HCT116 (cell line): ENCODE data around the gene NEU4. TPM values are rescaled to one million over a fixed set of nuclear protein-coding genes. Genes with fewer than 3 reads are reported as not detected.

ENCODE experiments used
- ATAC-seq: fragments of 200-7000 bp; cut with Tn5 transposase; 2 replicates; pipeline ENCODE4 v1.9.1; 2020; ENCODE audit warnings: mild to moderate bottlenecking, moderate library complexity
- BruUV-seq: library from RNA; stranded (reverse); fragments of 400-500 nt; replicated peaks from 2 replicates; lab custom pipeline; 2021; lab: Mats Ljungman, UMichigan
- CTCF ChIA-PET: fragments of 300-600 bp; sonication (Branson Sonifier 250); formaldehyde crosslinking; loops from one replicate; lab custom pipeline; 2021; ENCODE audit warnings: antibody characterized with exemption; lab: Charles Lee
- POLR2A ChIA-PET: fragments of 300-600, 350-600 bp; sonication (Branson Sonifier 250); formaldehyde crosslinking; loops from one replicate; lab custom pipeline; 2021; ENCODE audit warnings: antibody characterized with exemption; lab: Charles Lee
- RAD21 ChIA-PET, 2 experiments: fragments of 300-600 bp; sonication (Branson Sonifier 250); formaldehyde crosslinking; loops; one replicate each; lab custom pipeline; 2023; ENCODE audit warnings: low total read pairs in 2 of 2; ENCODE audit not compliant: uncharacterized antibody in 2 of 2, unreplicated experiment in 2 of 2, low non-redundant PET in 1 of 2; lab: Charles Lee
- DNase-seq: peaks from one replicate; pipeline ENCODE4 v3.0.0-alpha.2; 2010; ENCODE audit warnings: low read depth, low spot score
- H2AFZ ChIP-seq: fragments of 200-600 bp; shearing (Covaris generic), sonication (generic); 2 replicates; pipeline ENCODE4 v1.6.1; 2017; ENCODE audit warnings: low read depth, mixed run types, mixed read lengths, antibody characterized with exemption, low read length; ENCODE audit not compliant: poor library complexity, severe bottlenecking
- H3K27ac ChIP-seq: 2 replicates; pipeline ENCODE4 v1.5.1; 2012; ENCODE audit warnings: low read depth, low read length
- H3K27me3 ChIP-seq: fragments of 200-600 bp; sonication (generic); 2 replicates; pipeline ENCODE4 v1.6.1; 2016; ENCODE audit warnings: mixed run types, low read length, mixed read lengths; ENCODE audit not compliant: insufficient read depth
- H3K36me3 ChIP-seq, 2 experiments: fragments of 200-500 bp in 1 of 2; fragments of 200-600 bp in 1 of 2; sonication (Bioruptor generic) in 1 of 2; sonication (generic) in 1 of 2; 2 replicates each; pipeline versions ENCODE4 v1.5.1 to v1.6.1; 2014 to 2016; ENCODE audit warnings: low read length in 2 of 2, inconsistent platforms in 1 of 2, mixed read lengths in 1 of 2, mixed run types in 1 of 2; ENCODE audit not compliant: insufficient read depth in 2 of 2, control insufficient read depth in 1 of 2
- H3K4me1 ChIP-seq, 2 experiments: fragments of 200-600 bp in 1 of 2; sonication (generic) in 1 of 2; 2 replicates each; pipeline versions ENCODE4 v1.5.1 to v1.6.1; 2012 to 2017; ENCODE audit warnings: low read length in 2 of 2, inconsistent platforms in 1 of 2, mild to moderate bottlenecking in 1 of 2, mixed read lengths in 1 of 2, mixed run types in 1 of 2, moderate library complexity in 1 of 2; ENCODE audit not compliant: insufficient read depth in 2 of 2, control insufficient read depth in 1 of 2
- H3K4me2 ChIP-seq: fragments of 200-600 bp; sonication (generic); 2 replicates; pipeline ENCODE4 v1.6.1; 2017; ENCODE audit warnings: mixed run types, low read length, mixed read lengths
- H3K4me3 ChIP-seq, 2 experiments: fragments of 200-600 bp in 1 of 2; sonication (generic) in 1 of 2; replicated peaks in 1 of 2; 2 replicates each; pipeline ENCODE4 v1.5.1; 2011 to 2016; ENCODE audit warnings: low read length in 2 of 2, control low read depth in 1 of 2, low read depth in 1 of 2, mild to moderate bottlenecking in 1 of 2, mixed read lengths in 1 of 2, mixed run types in 1 of 2
- H3K79me2 ChIP-seq: fragments of 200-600 bp; sonication (generic); 2 replicates; pipeline ENCODE4 v1.6.1; 2017; ENCODE audit warnings: mild to moderate bottlenecking, mixed run types, low read length, moderate library complexity, mixed read lengths; ENCODE audit not compliant: insufficient read depth
- H3K9ac ChIP-seq: fragments of 200-600 bp; sonication (generic); 2 replicates; pipeline ENCODE4 v1.6.1; 2016; ENCODE audit warnings: low read length, mixed read lengths
- H3K9me2 ChIP-seq: fragments of 200-600 bp; sonication (generic), shearing (Covaris generic); 2 replicates; pipeline ENCODE4 v1.6.1; 2017; ENCODE audit warnings: mixed run types, mild to moderate bottlenecking, moderate library complexity; ENCODE audit not compliant: insufficient read depth
- H3K9me3 ChIP-seq, 2 experiments: fragments of 200-500 bp in 1 of 2; fragments of 200-600 bp in 1 of 2; sonication (Bioruptor generic) in 1 of 2; sonication (generic) in 1 of 2; 2 replicates each; pipeline ENCODE4 v1.6.1; 2014 to 2017; ENCODE audit warnings: low read length in 2 of 2, mixed read lengths in 2 of 2, inconsistent platforms in 1 of 2, low read depth in 1 of 2, mild to moderate bottlenecking in 1 of 2, mixed run types in 1 of 2, moderate library complexity in 1 of 2; ENCODE audit not compliant: control insufficient read depth in 1 of 2, insufficient read depth in 1 of 2
- H4K20me1 ChIP-seq: fragments of 200-600 bp; sonication (generic), shearing (Covaris generic); 2 replicates; pipeline ENCODE4 v1.6.1; 2017; ENCODE audit warnings: mixed run types, mild to moderate bottlenecking, moderate library complexity; ENCODE audit not compliant: insufficient read depth
- CBX3 ChIP-seq: IDR thresholded peaks from 2 replicates; pipeline ENCODE4 v1.6.1; 2012; ENCODE audit warnings: low read depth
- ELF1 ChIP-seq: IDR thresholded peaks from 2 replicates; pipeline ENCODE4 v1.6.1; 2012; ENCODE audit warnings: low read depth, borderline replicate concordance
- EZH2 ChIP-seq: fragments of 200-600 bp; sonication (generic); IDR thresholded peaks from 2 replicates; pipeline ENCODE4 v1.6.1; 2017; ENCODE audit warnings: antibody characterized with exemption, mixed run types
- EZH2phosphoT487 ChIP-seq: fragments of 200-600 bp; IDR thresholded peaks from 2 replicates; pipeline ENCODE4 v1.6.1; 2018; ENCODE audit warnings: antibody characterized with exemption, borderline replicate concordance
- FOSL1 ChIP-seq: IDR thresholded peaks from 2 replicates; pipeline ENCODE4 v1.6.1; 2012; ENCODE audit warnings: low read depth
- POLR2AphosphoS5 ChIP-seq: IDR thresholded peaks from 2 replicates; pipeline ENCODE4 v1.6.1; 2011; ENCODE audit warnings: mild to moderate bottlenecking, low read depth, low read length, moderate library complexity
- RAD21 ChIP-seq: IDR thresholded peaks from 2 replicates; pipeline ENCODE4 v1.6.1; 2012; ENCODE audit warnings: low read depth, mild to moderate bottlenecking
- SIN3A ChIP-seq: IDR thresholded peaks from 2 replicates; pipeline ENCODE4 v1.6.1; 2012; ENCODE audit warnings: low read depth
- SRF ChIP-seq: IDR thresholded peaks from 2 replicates; pipeline ENCODE4 v1.6.1; 2012; ENCODE audit warnings: low read depth
- YY1 ChIP-seq: IDR thresholded peaks from 2 replicates; pipeline ENCODE4 v1.6.1; 2011; ENCODE audit warnings: low read length, low read depth, moderate library complexity, mild to moderate bottlenecking; ENCODE audit not compliant: insufficient replicate concordance; ENCODE audit errors: extremely low read depth
- ZFX ChIP-seq: fragments of 450-650 bp; IDR thresholded peaks from 2 replicates; pipeline ENCODE4 v1.6.1; 2017
- intact Hi-C: fragments of 100-400 bp; cut with micrococcal nuclease; formaldehyde crosslinking; loops from 2 replicates; pipeline ENCODE4 v1.10.0; 2022
- total RNA-seq: library from RNA; stranded (reverse); gene quantifications from one replicate; pipeline ENCODE4 v1.2.1, GENCODE V29; 2021; ENCODE audit not compliant: unreplicated experiment
- TF ChIP-seq, protein P1 (sequence below): IDR thresholded peaks from 2 replicates; pipeline ENCODE4 v1.6.1; 2012
- TF ChIP-seq, protein P2 (sequence below): IDR thresholded peaks from 2 replicates; pipeline ENCODE4 v1.6.1; 2012; ENCODE audit warnings: low read depth
- TF ChIP-seq, protein P3 (sequence below), 3 experiments: fragments of 200-600 bp in 1 of 3; sonication (generic) in 1 of 3; IDR thresholded peaks in 2 of 3; conservative IDR thresholded peaks in 1 of 3; 2 replicates each; pipeline ENCODE4 v1.5.1; 2012 to 2017; ENCODE audit warnings: low read depth in 2 of 3, low read length in 2 of 3, antibody characterized with exemption in 1 of 3, borderline replicate concordance in 1 of 3, control low read depth in 1 of 3, mild to moderate bottlenecking in 1 of 3, mixed read lengths in 1 of 3, mixed run types in 1 of 3, moderate library complexity in 1 of 3; ENCODE audit not compliant: insufficient read depth in 1 of 3
- TF ChIP-seq, protein P4 (sequence below): IDR thresholded peaks from 2 replicates; pipeline ENCODE4 v1.6.1; 2012
- TF ChIP-seq, protein P5 (sequence below): IDR thresholded peaks from 2 replicates; pipeline ENCODE4 v1.6.1; 2011; ENCODE audit warnings: mild to moderate bottlenecking, low read length, moderate library complexity; ENCODE audit not compliant: insufficient replicate concordance; ENCODE audit errors: extremely low read depth

Gene NEU4
- total RNA-seq, 1 experiment from 2014 or later: 0.34 TPM

DNA sequence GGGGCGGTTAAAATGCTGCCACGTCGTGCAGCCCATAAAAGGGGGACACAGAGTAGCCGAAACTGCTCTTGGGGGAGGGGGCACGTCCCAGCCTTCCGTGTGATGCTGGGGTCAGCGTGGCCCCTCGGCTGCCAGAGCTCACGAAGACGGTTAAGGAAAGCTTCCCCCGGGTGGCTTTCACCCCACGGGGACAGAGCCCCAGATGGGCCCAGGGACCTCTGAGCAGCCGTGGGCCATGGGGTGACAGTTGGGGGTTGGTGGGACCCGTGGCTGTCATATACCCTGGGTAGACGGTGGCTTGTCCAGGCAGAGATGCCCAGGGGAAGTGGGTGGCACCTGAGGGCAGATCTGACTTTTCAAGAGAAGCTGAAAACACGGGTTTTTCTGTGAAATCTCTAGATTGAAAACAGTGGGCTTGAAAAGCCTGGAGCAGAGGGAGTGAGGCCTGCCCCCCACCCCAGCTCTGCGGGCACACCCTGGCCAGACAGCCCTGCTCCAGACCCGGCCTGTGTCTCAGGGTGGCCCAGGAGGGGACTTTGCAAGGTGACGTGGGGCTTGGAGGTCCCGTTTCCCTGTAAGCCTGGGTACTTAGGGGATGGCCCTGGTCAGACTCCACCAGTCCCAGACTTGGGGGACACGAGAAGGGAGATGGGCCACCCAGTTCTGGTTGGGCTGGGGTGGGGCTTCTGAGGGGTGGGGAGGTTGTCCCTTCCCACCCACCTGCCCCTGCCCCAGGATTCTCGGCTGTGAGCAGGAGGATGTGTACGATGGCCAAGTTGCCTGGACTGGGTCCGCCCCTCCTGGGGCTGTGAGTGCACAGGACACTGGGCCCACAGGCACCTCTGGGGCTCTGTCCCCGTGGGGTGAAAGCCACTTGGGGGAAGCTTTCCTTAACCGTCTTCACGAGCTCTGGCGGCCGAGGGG lies 652 bp downstream of the NEU4 start:
- H3K4me1 ChIP-seq: no peaks in the 10 kb centered on the region
- POLR2A ChIA-PET: no interaction called here
- no peaks in the 10 kb centered on the region for H3K36me3 ChIP-seq
- H3K9ac ChIP-seq: no peak overlapping the region
- no peaks in the 10 kb centered on the region for H3K9me3 ChIP-seq
- TF ChIP-seq YY1: no peak
- TF ChIP-seq, protein P1, sequence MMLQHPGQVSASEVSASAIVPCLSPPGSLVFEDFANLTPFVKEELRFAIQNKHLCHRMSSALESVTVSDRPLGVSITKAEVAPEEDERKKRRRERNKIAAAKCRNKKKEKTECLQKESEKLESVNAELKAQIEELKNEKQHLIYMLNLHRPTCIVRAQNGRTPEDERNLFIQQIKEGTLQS: no peak
- TF ChIP-seq, protein P2, sequence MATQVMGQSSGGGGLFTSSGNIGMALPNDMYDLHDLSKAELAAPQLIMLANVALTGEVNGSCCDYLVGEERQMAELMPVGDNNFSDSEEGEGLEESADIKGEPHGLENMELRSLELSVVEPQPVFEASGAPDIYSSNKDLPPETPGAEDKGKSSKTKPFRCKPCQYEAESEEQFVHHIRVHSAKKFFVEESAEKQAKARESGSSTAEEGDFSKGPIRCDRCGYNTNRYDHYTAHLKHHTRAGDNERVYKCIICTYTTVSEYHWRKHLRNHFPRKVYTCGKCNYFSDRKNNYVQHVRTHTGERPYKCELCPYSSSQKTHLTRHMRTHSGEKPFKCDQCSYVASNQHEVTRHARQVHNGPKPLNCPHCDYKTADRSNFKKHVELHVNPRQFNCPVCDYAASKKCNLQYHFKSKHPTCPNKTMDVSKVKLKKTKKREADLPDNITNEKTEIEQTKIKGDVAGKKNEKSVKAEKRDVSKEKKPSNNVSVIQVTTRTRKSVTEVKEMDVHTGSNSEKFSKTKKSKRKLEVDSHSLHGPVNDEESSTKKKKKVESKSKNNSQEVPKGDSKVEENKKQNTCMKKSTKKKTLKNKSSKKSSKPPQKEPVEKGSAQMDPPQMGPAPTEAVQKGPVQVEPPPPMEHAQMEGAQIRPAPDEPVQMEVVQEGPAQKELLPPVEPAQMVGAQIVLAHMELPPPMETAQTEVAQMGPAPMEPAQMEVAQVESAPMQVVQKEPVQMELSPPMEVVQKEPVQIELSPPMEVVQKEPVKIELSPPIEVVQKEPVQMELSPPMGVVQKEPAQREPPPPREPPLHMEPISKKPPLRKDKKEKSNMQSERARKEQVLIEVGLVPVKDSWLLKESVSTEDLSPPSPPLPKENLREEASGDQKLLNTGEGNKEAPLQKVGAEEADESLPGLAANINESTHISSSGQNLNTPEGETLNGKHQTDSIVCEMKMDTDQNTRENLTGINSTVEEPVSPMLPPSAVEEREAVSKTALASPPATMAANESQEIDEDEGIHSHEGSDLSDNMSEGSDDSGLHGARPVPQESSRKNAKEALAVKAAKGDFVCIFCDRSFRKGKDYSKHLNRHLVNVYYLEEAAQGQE: no peak
- no peak for TF ChIP-seq POLR2AphosphoS5
- no peak for TF ChIP-seq CBX3
- no peak for TF ChIP-seq ELF1
- TF ChIP-seq, protein P3, sequence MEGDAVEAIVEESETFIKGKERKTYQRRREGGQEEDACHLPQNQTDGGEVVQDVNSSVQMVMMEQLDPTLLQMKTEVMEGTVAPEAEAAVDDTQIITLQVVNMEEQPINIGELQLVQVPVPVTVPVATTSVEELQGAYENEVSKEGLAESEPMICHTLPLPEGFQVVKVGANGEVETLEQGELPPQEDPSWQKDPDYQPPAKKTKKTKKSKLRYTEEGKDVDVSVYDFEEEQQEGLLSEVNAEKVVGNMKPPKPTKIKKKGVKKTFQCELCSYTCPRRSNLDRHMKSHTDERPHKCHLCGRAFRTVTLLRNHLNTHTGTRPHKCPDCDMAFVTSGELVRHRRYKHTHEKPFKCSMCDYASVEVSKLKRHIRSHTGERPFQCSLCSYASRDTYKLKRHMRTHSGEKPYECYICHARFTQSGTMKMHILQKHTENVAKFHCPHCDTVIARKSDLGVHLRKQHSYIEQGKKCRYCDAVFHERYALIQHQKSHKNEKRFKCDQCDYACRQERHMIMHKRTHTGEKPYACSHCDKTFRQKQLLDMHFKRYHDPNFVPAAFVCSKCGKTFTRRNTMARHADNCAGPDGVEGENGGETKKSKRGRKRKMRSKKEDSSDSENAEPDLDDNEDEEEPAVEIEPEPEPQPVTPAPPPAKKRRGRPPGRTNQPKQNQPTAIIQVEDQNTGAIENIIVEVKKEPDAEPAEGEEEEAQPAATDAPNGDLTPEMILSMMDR (IDR thresholded peaks at IDR 0.05 in 2 of 3, conservative IDR thresholded peaks at IDR 0.05 in 1 of 3; ENCODE audit: borderline replicate concordance in 1 of 3, insufficient read depth in 1 of 3, low read depth in 2 of 3, low read length in 2 of 3): no peak
- no peak for TF ChIP-seq FOSL1
- TF ChIP-seq, protein P4, sequence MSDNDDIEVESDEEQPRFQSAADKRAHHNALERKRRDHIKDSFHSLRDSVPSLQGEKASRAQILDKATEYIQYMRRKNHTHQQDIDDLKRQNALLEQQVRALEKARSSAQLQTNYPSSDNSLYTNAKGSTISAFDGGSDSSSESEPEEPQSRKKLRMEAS: no peak
- TF ChIP-seq, protein P5, sequence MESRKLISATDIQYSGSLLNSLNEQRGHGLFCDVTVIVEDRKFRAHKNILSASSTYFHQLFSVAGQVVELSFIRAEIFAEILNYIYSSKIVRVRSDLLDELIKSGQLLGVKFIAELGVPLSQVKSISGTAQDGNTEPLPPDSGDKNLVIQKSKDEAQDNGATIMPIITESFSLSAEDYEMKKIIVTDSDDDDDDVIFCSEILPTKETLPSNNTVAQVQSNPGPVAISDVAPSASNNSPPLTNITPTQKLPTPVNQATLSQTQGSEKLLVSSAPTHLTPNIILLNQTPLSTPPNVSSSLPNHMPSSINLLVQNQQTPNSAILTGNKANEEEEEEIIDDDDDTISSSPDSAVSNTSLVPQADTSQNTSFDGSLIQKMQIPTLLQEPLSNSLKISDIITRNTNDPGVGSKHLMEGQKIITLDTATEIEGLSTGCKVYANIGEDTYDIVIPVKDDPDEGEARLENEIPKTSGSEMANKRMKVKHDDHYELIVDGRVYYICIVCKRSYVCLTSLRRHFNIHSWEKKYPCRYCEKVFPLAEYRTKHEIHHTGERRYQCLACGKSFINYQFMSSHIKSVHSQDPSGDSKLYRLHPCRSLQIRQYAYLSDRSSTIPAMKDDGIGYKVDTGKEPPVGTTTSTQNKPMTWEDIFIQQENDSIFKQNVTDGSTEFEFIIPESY: no peak
- TF ChIP-seq RAD21: no peak
- TF ChIP-seq EZH2: no peak
- TF ChIP-seq SRF: no peak
- no peak for TF ChIP-seq ZFX
- TF ChIP-seq SIN3A: no peak
- no peak for TF ChIP-seq EZH2phosphoT487
- no peak for ATAC-seq
- DNase-seq: no peak
- RAD21 ChIA-PET: interaction anchor here in 1 of 2 experiments (0.6 kb wide), 1 partner anchor 37 kb away, joined by 3 read pairs; no protein-coding TSS in a partner anchor
- BruUV-seq: no TSS peak
- no peaks in the 10 kb centered on the region for H3K79me2 ChIP-seq
- H3K27ac ChIP-seq: no peak overlapping the region
- CTCF ChIA-PET: no interaction called here
- intact Hi-C loops: no loop called here
- no peaks in the 10 kb centered on the region for H3K9me2 ChIP-seq
- no peak overlapping the region for H3K4me2 ChIP-seq
- no peaks in the 10 kb centered on the region for H4K20me1 ChIP-seq
- no peak overlapping the region for H3K4me3 ChIP-seq
- H3K27me3 ChIP-seq: no peaks in the 10 kb centered on the region
- H2AFZ ChIP-seq: no peak overlapping the region
